ENCODE data around the gene TMEM44.
"Not testable (repeated sequence)": the region's sequence is repeated elsewhere in the genome, so short reads cannot be mapped to it uniquely, and the experiment has no call there.

Gene TMEM44

DNA sequence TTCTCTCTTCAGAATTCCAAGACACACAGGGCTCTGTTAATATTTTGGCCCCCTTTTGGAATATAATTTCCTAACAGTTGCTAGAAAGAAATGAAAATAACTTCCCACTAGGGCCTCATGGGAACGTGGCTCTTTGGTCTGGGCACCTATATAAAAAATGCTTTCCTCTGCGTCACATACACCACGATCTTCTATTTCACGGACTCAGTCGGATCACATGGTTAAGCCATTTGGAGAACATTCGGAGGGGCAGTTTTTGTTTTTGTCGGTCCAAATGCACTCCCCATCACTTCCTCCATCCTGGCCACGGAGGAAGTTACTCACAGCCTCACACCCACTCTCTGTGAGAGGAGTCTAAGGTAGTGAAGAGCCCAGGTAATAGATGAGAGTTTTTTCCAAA lies 21.0 kb downstream of the TMEM44 start:
- H3K4me3 ChIP-seq (ENCODE audit: low read depth, low read length): no peak overlapping the region
- TF ChIP-seq, protein P1, sequence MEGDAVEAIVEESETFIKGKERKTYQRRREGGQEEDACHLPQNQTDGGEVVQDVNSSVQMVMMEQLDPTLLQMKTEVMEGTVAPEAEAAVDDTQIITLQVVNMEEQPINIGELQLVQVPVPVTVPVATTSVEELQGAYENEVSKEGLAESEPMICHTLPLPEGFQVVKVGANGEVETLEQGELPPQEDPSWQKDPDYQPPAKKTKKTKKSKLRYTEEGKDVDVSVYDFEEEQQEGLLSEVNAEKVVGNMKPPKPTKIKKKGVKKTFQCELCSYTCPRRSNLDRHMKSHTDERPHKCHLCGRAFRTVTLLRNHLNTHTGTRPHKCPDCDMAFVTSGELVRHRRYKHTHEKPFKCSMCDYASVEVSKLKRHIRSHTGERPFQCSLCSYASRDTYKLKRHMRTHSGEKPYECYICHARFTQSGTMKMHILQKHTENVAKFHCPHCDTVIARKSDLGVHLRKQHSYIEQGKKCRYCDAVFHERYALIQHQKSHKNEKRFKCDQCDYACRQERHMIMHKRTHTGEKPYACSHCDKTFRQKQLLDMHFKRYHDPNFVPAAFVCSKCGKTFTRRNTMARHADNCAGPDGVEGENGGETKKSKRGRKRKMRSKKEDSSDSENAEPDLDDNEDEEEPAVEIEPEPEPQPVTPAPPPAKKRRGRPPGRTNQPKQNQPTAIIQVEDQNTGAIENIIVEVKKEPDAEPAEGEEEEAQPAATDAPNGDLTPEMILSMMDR (conservative IDR thresholded peaks at IDR 0.05; ENCODE audit: low read depth, low read length): no peak
- DNase-seq (ENCODE audit: low read depth): no peak

DNA sequence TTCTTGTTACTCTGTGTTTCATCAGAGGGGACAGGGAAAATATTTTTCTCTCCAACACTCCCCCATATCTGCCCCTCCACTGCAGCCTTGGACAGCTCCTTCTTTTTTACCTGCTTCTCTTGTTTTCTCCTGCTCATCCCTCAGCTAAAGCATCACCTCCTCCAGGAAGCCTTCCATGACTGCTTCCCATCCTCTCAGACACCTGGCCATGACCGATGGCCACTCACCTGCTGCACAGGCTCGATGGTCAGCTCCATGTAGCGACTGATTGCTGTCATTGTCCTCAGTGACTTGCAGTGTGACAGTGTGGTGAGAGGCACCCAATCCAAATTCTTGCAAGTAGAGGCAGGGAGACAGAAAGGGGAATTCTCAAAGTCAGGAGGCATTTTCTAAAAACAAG lies 22.5 kb downstream of the TMEM44 start:
- H3K4me3 ChIP-seq (ENCODE audit: low read depth, low read length): no peak overlapping the region
- DNase-seq (ENCODE audit: low read depth): no peak
- TF ChIP-seq, protein P1 (conservative IDR thresholded peaks at IDR 0.05; ENCODE audit: low read depth, low read length): no peak

DNA sequence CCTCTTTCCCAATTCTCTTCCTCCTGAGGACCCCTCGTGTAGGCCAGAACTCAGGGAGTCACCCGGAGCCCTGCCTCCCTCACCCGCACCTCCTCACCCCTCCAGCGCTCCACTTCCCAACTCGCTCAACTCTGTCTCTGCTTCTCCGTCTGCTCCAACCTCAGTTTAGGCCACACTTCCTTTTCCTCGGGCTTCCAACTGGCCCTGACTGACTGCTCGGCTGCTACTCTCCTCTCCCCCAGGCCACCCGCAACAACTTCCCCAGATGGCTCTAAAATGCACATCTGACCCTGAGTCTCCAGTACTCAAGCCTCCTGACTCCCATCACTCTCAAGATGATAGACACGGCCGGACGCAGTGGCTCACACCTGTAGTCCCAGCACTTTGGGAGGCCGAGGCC lies 23.6 kb downstream of the TMEM44 start:
- TF ChIP-seq, protein P1 (conservative IDR thresholded peaks at IDR 0.05; ENCODE audit: low read depth, low read length): no peak
- no peak for DNase-seq (ENCODE audit: low read depth)
- no peak overlapping the region for H3K4me3 ChIP-seq (ENCODE audit: low read depth, low read length)

DNA sequence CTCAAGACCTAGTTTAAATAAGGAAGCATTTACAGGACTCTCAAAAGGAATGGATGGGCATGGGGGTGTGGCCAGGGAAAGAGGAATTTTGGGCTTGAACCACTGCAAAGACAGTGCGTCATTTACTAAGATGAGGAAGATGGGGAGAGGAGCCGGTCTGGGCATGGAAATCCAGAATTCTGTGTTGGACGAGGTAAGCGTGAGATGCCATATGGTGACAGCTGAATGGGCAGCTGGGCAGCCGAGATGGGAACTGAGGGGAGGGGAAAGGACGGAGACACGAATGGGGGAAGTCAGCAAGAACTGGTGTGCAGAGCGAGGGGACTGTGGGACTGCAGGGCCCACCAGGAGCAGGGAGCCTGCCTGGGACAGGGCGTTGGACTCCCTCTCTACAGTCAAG lies 24.2 kb downstream of the TMEM44 start:
- TF ChIP-seq, protein P1 (conservative IDR thresholded peaks at IDR 0.05; ENCODE audit: low read depth, low read length): no peak
- DNase-seq (ENCODE audit: low read depth): no peak
- H3K4me3 ChIP-seq (ENCODE audit: low read depth, low read length): no peak overlapping the region

DNA sequence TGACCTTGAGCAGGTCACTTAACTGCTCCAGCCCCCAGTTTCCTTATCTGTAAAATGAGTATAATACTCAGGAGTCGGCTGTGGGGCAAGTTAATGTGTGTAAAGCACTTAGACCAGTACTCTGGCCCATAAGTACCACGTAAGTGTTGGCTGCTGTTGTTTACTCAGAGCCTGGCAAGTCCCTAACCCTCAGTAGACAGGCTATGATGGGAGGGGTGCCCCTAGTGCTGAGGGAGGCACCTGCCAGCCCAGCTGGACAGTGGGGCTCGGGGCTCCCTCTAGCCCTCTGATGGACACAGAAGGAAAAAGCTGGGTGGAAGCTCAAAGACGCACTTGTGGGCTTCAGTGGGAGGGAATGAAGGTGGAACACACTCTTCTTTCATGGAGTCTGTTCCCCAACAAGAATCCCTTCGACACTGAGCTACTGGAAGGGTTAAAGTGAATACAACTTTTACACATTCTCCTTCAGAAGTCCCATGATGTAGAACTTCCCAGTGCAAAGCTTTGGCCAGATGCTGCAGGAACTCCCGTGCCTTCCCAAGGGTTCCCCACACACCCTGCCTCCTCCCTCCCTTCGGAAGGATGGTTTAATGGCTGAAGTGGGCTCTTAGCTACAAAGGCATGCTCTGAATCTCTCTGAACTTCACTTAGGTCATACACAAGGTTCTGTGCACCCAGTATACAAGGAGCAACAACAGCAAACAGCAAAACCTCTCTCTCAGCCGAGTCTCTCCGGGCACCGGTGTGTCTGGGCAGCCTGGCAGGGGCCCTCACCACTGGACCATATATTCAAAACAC lies 25.4 kb downstream of the TMEM44 start:
- no peak overlapping the region for H3K4me3 ChIP-seq (ENCODE audit: low read depth, low read length)
- TF ChIP-seq, protein P1 (conservative IDR thresholded peaks at IDR 0.05; ENCODE audit: low read depth, low read length): no peak
- no peak for DNase-seq (ENCODE audit: low read depth)

DNA sequence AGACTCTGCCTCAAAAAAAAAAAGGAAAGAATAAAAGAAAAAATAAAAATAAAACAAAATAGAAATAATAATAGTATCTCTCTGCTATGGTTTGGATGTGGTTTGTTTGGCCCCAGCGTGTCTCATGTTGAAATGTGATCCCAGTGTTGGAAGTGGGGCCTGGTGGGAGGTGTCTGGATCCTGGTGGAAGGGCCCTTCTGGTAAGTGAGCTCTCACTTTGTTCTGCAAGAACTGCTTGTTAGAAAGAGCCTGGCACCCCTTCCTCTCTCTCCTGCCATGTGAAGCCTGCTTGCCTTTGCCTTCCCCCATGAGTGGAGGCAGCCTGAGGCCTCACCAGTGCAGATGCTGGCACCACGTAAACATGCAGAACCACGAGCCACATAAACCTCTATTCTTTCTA lies 26.3 kb downstream of the TMEM44 start:
- peak; percentile 47 for DNase-seq (ENCODE audit: low read depth)
- H3K4me3 ChIP-seq (ENCODE audit: low read depth, low read length): no peak overlapping the region
- TF ChIP-seq, protein P1 (conservative IDR thresholded peaks at IDR 0.05; ENCODE audit: low read depth, low read length): no peak

DNA sequence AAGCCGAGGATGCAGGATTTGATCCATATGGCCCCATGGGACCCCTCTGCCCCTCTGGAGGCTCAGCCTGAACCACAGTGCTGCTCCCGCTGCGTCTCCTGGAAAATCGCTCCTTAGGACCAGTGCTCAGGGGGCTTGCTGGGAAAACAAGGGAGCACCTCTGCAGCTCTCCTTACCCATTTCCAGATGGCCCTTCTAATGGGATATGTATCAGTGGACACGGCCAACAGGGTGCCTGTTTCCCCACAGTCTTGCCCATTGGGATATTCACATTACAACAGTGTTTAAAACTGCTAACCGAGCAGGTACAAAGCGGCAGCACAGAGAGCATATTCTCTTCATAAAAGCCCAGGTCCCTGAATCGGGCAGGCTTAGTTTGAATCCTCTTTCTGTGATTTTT lies 27.1 kb downstream of the TMEM44 start:
- TF ChIP-seq, protein P1 (conservative IDR thresholded peaks at IDR 0.05; ENCODE audit: low read depth, low read length): no peak
- DNase-seq (ENCODE audit: low read depth): no peak
- H3K4me3 ChIP-seq (ENCODE audit: low read depth, low read length): no peak overlapping the region

DNA sequence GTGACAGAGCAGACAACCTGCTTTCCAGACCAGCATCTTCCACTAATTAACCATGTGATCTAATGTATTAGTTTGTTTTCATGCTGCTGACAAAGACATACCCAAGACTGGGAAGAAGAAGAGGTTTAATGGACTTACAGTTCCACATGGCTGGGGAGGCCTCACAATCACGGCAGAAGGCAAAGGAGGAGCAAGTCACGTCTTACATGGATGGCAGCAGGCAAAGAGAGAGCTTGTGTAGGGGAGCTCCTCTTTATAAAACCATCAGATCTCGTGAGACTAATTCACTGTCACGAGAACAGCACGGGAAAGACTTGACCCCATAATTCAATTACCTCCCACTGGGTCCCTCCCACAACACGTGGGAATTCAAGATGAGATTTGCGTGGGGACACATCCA lies 27.9 kb downstream of the TMEM44 start:
- H3K4me3 ChIP-seq (ENCODE audit: low read depth, low read length); DNase-seq (ENCODE audit: low read depth): not testable (repeated sequence)
